ENCODE measurements around the gene GPSM3.

Gene GPSM3

DNA sequence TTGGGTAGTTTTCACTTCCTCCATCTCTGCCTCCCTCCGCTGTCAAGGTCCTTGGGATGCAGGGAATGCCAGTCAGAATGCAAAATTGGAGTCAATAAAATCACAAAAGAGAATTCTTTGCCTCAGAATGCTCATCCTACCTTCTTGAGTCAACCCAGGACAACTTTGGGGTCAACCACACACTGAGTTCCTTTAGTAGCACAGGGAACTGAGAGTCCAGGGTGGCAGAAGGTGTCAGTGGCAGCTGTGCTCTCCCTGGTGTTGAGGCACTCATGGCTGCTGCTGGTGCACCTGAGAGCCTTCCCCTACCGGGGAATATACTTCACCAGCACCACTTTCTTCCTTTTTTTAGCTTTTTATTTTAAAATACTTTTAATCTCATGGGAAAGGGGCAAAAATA, 32.3 kb upstream of the GPSM3 start:
- no peaks in the 10 kb centered on the region for H3K36me3 ChIP-seq (ENCODE audit: low read depth)
- no peak overlapping the region for H3K4me3 ChIP-seq (ENCODE audit: severe bottlenecking)
- TF ChIP-seq, protein P1, sequence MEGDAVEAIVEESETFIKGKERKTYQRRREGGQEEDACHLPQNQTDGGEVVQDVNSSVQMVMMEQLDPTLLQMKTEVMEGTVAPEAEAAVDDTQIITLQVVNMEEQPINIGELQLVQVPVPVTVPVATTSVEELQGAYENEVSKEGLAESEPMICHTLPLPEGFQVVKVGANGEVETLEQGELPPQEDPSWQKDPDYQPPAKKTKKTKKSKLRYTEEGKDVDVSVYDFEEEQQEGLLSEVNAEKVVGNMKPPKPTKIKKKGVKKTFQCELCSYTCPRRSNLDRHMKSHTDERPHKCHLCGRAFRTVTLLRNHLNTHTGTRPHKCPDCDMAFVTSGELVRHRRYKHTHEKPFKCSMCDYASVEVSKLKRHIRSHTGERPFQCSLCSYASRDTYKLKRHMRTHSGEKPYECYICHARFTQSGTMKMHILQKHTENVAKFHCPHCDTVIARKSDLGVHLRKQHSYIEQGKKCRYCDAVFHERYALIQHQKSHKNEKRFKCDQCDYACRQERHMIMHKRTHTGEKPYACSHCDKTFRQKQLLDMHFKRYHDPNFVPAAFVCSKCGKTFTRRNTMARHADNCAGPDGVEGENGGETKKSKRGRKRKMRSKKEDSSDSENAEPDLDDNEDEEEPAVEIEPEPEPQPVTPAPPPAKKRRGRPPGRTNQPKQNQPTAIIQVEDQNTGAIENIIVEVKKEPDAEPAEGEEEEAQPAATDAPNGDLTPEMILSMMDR (IDR thresholded peaks at IDR 0.05; ENCODE audit: poor library complexity, severe bottlenecking), result no peak
- H3K27me3 ChIP-seq (ENCODE audit: insufficient read depth, poor library complexity, severe bottlenecking), result no peaks in the 10 kb centered on the region
- H3K4me1 ChIP-seq (ENCODE audit: insufficient read depth, poor library complexity, severe bottlenecking), result no peaks in the 10 kb centered on the region
- H3K27ac ChIP-seq (ENCODE audit: poor library complexity, severe bottlenecking), result no peak overlapping the region
- H3K9me3 ChIP-seq (ENCODE audit: severe bottlenecking), result no peaks in the 10 kb centered on the region
- no peak for ATAC-seq (ENCODE audit: low read depth)
- no peak for DNase-seq (ENCODE audit: low spot score)

GRCh38 chr6:32223258-32224235, 31.1 kb upstream of the GPSM3 start, which contains the start of gene NOTCH4:
NOTCH4 (minus strand) TSS chr6:32224067; CDS start chr6:32223928, 139 bp downstream.
- no peak within 1 kb of the TSS for H3K4me3 ChIP-seq (ENCODE audit: severe bottlenecking)
- no peaks in the 10 kb centered on the region for H3K27me3 ChIP-seq (ENCODE audit: insufficient read depth, poor library complexity, severe bottlenecking)
- H3K4me1 ChIP-seq (ENCODE audit: insufficient read depth, poor library complexity, severe bottlenecking), result no peaks in the 10 kb centered on the region
- H3K9me3 ChIP-seq (ENCODE audit: severe bottlenecking), result no peaks in the 10 kb centered on the region
- ATAC-seq (ENCODE audit: low read depth), result no peak
- TF ChIP-seq, protein P1 (IDR thresholded peaks at IDR 0.05; ENCODE audit: poor library complexity, severe bottlenecking), result no peak
- DNase-seq (ENCODE audit: low spot score), result no peak
- no peaks in the 10 kb centered on the region for H3K36me3 ChIP-seq (ENCODE audit: low read depth)
- no peak within 1 kb of the TSS for H3K27ac ChIP-seq (ENCODE audit: poor library complexity, severe bottlenecking)

GRCh38 chr6:32222333-32223230, 30.1 kb upstream of the GPSM3 start:
- TF ChIP-seq, protein P1 (IDR thresholded peaks at IDR 0.05; ENCODE audit: poor library complexity, severe bottlenecking), result no peak
- Histone ChIP-seq H3K27ac (ENCODE audit: poor library complexity, severe bottlenecking) (no peak overlapping the region), H3K36me3 (ENCODE audit: low read depth) (no peaks in the 10 kb centered on the region), H3K4me3 (ENCODE audit: severe bottlenecking) (no peak overlapping the region), H3K4me1 (ENCODE audit: insufficient read depth, poor library complexity, severe bottlenecking) (no peaks in the 10 kb centered on the region), H3K9me3 (ENCODE audit: severe bottlenecking) (no peaks in the 10 kb centered on the region), H3K27me3 (ENCODE audit: insufficient read depth, poor library complexity, severe bottlenecking) (no peaks in the 10 kb centered on the region)
- no peak for DNase-seq (ENCODE audit: low spot score)
- ATAC-seq (ENCODE audit: low read depth), result no peak

- Histone ChIP-seq H3K27ac (ENCODE audit: poor library complexity, severe bottlenecking) (no peak overlapping the region), H3K27me3 (ENCODE audit: insufficient read depth, poor library complexity, severe bottlenecking) (no peaks in the 10 kb centered on the region), H3K4me1 (ENCODE audit: insufficient read depth, poor library complexity, severe bottlenecking) (no peaks in the 10 kb centered on the region), H3K4me3 (ENCODE audit: severe bottlenecking) (no peak overlapping the region), H3K36me3 (ENCODE audit: low read depth) (no peaks in the 10 kb centered on the region), H3K9me3 (ENCODE audit: severe bottlenecking) (no peaks in the 10 kb centered on the region)
- DNase-seq (ENCODE audit: low spot score) (no peak), ATAC-seq (ENCODE audit: low read depth) (no peak)
- TF ChIP-seq, protein P1 (IDR thresholded peaks at IDR 0.05; ENCODE audit: poor library complexity, severe bottlenecking), result no peak
Observed at GRCh38 chr6:32220021-32220420, 27.6 kb upstream of the GPSM3 start.

Data from RWPE2 (cell line).